ENCODE measurements around the gene CERS4.
"Not testable (repeated sequence)": the region's sequence is repeated elsewhere in the genome, so short reads cannot be mapped to it uniquely, and the experiment has no call there.

The CERS4 gene

GRCh38 chr19:8261881-8262280 is 52.7 kb downstream of the CERS4 start:
- DNase-seq (ENCODE audit: low spot score): no peak
- FAIRE-seq: no peak

- FAIRE-seq (no peak), DNase-seq (ENCODE audit: low spot score) (no peak)
Measured at GRCh38 chr19:8262431-8262830, 53.3 kb downstream of the CERS4 start.

- not testable (repeated sequence) for DNase-seq (ENCODE audit: low spot score); FAIRE-seq
Measured at GRCh38 chr19:8264248-8264647, 55.1 kb downstream of the CERS4 start.

GRCh38 chr19:8265872-8266271 is 56.7 kb downstream of the CERS4 start:
- DNase-seq (ENCODE audit: low spot score): no peak
- FAIRE-seq: no peak

DNA sequence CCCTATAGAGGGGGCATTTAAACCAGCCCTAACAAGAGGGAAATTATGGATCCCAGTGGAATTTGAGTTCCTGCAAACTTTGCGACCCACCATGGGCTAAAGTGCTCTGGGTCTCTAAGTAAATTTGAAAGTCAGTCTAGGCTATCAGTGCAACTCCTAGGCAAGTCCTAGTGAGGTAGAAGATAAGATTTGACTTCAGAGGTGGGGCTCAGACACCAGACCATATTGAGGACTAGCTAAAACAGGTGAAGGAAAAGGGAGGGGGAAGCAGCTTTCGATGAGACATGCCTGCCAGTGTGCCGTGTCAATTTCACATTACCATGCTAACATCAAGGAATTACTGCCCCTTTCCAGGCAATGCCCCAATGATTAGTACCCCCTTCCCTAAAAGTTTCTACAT is 60.6 kb downstream of the CERS4 start:
- FAIRE-seq (no peak), DNase-seq (ENCODE audit: low spot score) (no peak)

- FAIRE-seq; DNase-seq (ENCODE audit: low spot score): not testable (repeated sequence)
Measured at GRCh38 chr19:8276508-8276907, 67.3 kb downstream of the CERS4 start.

DNA sequence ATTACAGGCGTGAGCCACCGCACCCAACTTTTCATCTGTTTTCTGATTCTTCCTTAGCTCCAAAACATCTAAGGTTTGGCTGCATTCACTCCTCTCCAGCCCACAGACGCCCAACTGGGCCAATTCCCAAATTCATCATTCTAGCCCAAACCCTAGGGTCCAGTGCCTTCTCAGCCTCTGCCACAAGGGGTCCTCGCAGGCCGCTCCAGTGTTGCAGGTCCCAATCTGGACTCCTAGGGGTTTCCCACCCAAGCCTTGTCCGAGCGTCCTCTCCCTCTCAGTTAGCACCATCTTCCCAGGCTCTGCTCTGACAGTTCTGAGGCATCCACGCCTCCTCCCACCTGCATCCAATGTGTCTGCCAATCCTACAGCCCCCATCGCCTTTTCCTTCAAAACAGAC is 82.2 kb downstream of the CERS4 start:
- FAIRE-seq; DNase-seq (ENCODE audit: low spot score): not testable (repeated sequence)

GRCh38 chr19:8302357-8302691 is 93.2 kb downstream of the CERS4 start:
- no peak for DNase-seq (ENCODE audit: low spot score)
- no peak for FAIRE-seq

- FAIRE-seq: no peak
- no peak for DNase-seq (ENCODE audit: low spot score)
Measured at GRCh38 chr19:8302734-8303133, 93.6 kb downstream of the CERS4 start.

- DNase-seq (ENCODE audit: low spot score): no peak
- FAIRE-seq: no peak
Measured at GRCh38 chr19:8304841-8305621, 95.9 kb downstream of the CERS4 start.

DNA sequence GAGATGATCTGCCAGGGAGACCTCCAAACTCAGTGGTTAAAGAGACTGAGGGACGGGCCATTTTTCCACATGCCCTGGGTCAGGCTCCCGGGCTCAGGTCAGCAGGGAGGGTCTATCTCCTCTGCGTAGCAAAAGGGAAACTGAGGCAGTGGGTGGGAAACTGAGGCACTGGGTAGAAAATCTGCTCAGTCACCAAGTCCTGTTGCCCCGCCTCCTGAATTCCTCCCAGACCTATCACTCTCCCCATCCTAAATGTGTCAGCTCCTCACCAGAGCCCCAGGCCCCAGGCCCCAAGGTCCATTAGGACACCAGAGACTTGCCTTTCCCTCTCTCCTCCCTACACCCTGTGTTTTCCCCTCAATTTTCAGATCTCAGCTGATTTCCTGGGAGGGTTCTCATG is 96.6 kb downstream of the CERS4 start:
- FAIRE-seq (no peak), DNase-seq (ENCODE audit: low spot score) (no peak)

DNA sequence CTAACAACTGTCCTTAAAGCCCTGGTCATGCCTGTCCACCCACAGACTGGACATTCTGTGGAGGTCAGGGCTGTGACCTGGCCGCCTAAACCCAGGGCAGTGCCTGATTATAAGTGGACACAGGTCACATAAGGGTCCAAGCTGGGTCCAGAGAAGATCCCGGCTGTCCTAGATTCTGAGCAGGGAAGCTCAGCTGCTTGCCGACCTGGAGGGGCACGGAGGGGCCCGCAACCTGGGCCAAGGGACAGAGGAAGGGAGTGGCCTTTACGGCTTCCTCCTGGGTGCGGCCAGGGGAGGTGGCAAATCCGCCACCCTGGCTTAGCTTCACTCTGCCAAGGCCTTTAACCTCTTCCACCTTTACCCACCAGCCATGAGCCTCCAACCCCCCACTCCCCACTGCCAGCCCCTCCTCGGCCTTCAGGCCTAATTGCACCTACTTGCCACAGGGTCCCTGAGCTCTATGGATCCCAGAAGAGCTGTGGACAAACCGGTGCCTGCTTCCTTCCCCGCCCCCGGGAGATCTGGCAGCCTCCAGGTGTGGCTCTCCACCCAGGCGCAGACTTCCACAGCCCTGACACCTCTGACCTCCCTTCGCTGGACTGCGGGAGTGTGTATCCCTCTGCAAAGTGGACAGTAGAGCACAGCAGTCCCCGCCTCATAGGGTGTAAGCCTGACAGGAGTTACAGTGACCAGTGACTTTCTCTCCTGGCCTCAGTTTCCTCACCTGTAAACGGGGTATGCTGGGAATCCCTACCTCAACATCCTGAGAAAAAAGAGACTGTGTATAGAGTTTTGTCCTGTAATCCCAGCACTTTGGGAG is 97.3 kb downstream of the CERS4 start:
- FAIRE-seq: no peak
- DNase-seq (ENCODE audit: low spot score): no peak

DNA sequence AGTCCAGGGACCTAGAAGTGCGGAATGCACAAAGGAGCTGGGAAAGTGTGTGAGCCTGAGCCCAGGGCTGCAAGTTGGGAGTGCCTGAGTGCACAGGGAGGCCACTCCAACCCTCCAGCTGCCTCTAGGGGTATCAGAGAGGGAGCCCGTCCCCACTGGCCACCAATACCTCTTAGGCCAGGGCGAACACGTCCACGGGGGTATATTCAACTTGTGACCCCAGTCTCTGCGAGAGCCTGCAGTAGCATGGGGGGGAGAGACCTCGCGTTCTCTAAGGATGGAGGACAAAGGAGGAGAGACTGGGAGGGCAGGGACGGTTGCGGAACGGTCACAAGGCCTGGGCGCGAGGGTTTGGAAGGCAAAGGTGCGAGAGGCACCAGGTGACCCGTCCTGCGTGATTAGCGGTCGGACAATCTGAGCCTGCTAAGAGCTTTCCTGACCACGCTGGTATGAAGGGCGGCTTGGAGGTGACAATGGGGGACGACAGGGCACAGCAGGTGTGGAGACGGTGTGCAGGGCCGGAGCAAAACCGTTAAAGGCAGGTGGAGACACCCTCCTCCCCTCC is 98.3 kb downstream of the CERS4 start:
- DNase-seq (ENCODE audit: low spot score) (peak; percentile 23), FAIRE-seq (no peak)

- FAIRE-seq: no peak
- peak; percentile 85 for DNase-seq (ENCODE audit: low spot score)
Measured at GRCh38 chr19:8307965-8308866, 99.0 kb downstream of the CERS4 start, which contains the start of gene CD320. Gene CD320 (minus strand): TSS chr19:8308358. CDS start chr19:8308290, 68 bp downstream.

GRCh38 chr19:8308891-8309291 is 99.7 kb downstream of the CERS4 start:
- FAIRE-seq (no peak), DNase-seq (ENCODE audit: low spot score) (no peak)

GRCh38 chr19:8310342-8311055 is 101.3 kb downstream of the CERS4 start:
- DNase-seq (ENCODE audit: low spot score): no peak

GRCh38 chr19:8311461-8312260 is 102.5 kb downstream of the CERS4 start:
- FAIRE-seq: no peak
- DNase-seq (ENCODE audit: low spot score): no peak

More at GRCh38 chr19:8310342-8311055, 101.3 kb downstream of the CERS4 start:
- FAIRE-seq: no peak

All from urothelium cell line (cell line).